Kidney (tissue), 14 donors: ENCODE measurements around the gene NPHP4. TPM values are rescaled to one million over a fixed set of nuclear protein-coding genes. Genes with fewer than 3 reads are reported as not detected.

Experiments
- DNase-seq, 5 donors: peaks; one replicate each; pipeline ENCODE4 v3.0.0-alpha.2; 2013 to 2020
- FAIRE-seq: peaks from 2 replicates; lab custom pipeline; 2012; peaks lifted over from hg19 to GRCh38; lab: Jason Lieb, UNC
- H3K27ac ChIP-seq, 2 donors: one replicate each; pipeline ENCODE4 v1.7.0; 2013; ENCODE audit warnings: low read depth in 2 of 2, low read length in 2 of 2, inconsistent platforms in 1 of 2
- H3K27me3 ChIP-seq: one replicate; pipeline ENCODE4 v1.7.1; 2013; ENCODE audit warnings: low read length, inconsistent platforms; ENCODE audit not compliant: control insufficient read depth, insufficient read depth
- H3K36me3 ChIP-seq, 3 donors: one replicate each; pipeline versions ENCODE4 v1.7.0 to v1.7.1; 2013; ENCODE audit warnings: low read length in 3 of 3, control low read depth in 1 of 3, inconsistent platforms in 1 of 3; ENCODE audit not compliant: insufficient read depth in 3 of 3, control insufficient read depth in 2 of 3
- H3K4me1 ChIP-seq, 3 donors: one replicate each; pipeline versions ENCODE4 v1.7.0 to v1.7.1; 2013; ENCODE audit warnings: low read length in 3 of 3, inconsistent platforms in 1 of 3, low read depth in 1 of 3; ENCODE audit not compliant: control insufficient read depth in 2 of 3, insufficient read depth in 2 of 3
- H3K4me3 ChIP-seq, 3 donors: one replicate each; pipeline versions ENCODE4 v1.7.0 to v1.8.1; 2013; ENCODE audit warnings: low read length in 3 of 3, control low read depth in 1 of 3, inconsistent platforms in 1 of 3
- H3K9ac ChIP-seq, 3 donors: one replicate each; pipeline versions ENCODE4 v1.7.0 to v1.7.1; 2013; ENCODE audit warnings: low read length in 3 of 3, control low read depth in 1 of 3, inconsistent platforms in 1 of 3
- H3K9me3 ChIP-seq, 3 donors: one replicate each; pipeline versions ENCODE4 v1.7.0 to v1.7.1; 2013; ENCODE audit warnings: low read length in 3 of 3, control low read depth in 1 of 3, inconsistent platforms in 1 of 3; ENCODE audit not compliant: control insufficient read depth in 2 of 3, insufficient read depth in 1 of 3
- intact Hi-C: fragments of 100-400 bp; cut with DNase I; formaldehyde crosslinking; loops from one replicate; pipeline ENCODE4 v1.11.1; 2022
- polyA plus RNA-seq: library from polyadenylated mRNA; stranded (reverse); fragments of 350-450 nt; fragmentation: Illumina TruSeq; extraction: RNeasy Lipid Tissue Mini Kit (QIAGEN cat#74804); gene quantifications from one replicate; pipeline ENCODE4 v1.2.3, GENCODE V29; 2014; ENCODE audit warnings: low read depth, low replicate concordance; ENCODE audit not compliant: insufficient read depth
- total RNA-seq: library from RNA; stranded (reverse); fragmentation: NEBNext Ultra II Directional; extraction: Animal tissue kit (Norgen Biotek cat#: 25700); gene quantifications from one replicate; pipeline ENCODE4 v1.2.1, GENCODE V29; 2021
- TF ChIP-seq, protein P1 (sequence below): IDR thresholded peaks from 3 replicates; pipeline ENCODE4 v1.5.1; 2012; ENCODE audit warnings: mild to moderate bottlenecking, moderate library complexity, borderline replicate concordance; ENCODE audit not compliant: insufficient read depth; ENCODE audit errors: extremely low read depth
- donor health status: control.
- donor health status: control.
- donor health status: control.
- donor health status: control.
- donor health status: control.
- donor health status: DM: yes; HTN: yes; CAD: no.
- donor health status: Normal renal cell carcinoma (clear cell type).

The NPHP4 gene
- total and polyA plus RNA-seq, 2 donors from 2014 or later = 2.9 to 16.1 TPM

DNA sequence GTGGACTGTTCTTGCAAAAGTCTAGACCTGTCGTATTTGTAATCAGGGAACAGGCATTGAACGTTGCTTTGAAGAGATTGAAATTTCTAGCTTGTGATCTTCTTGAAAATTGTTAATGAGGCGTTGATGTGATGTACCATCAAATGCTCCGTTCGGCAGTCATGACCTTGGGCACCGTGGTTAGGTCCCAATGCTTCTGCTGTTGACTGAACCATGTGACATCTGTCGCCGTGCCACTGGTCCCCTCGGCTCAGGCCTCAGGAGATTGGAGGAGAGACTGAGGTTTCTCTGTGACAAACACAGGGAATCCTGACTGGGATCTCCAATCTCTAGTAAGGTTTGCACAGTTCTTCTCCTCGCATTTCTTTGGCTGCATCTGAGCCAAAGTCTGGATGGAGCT is 35.4 kb upstream of the NPHP4 start:
- H3K27ac ChIP-seq = no peak overlapping the region
- peaks cover 0 to 2% (median 0%) of the 10 kb centered on the region in 3 donors for H3K4me1 ChIP-seq
- H3K9me3 ChIP-seq = no peaks in the 10 kb centered on the region
- FAIRE-seq (no peak), DNase-seq (no peak)
- H3K9ac ChIP-seq = no peak overlapping the region
- intact Hi-C loops = no loop called here
- TF ChIP-seq, protein P1, sequence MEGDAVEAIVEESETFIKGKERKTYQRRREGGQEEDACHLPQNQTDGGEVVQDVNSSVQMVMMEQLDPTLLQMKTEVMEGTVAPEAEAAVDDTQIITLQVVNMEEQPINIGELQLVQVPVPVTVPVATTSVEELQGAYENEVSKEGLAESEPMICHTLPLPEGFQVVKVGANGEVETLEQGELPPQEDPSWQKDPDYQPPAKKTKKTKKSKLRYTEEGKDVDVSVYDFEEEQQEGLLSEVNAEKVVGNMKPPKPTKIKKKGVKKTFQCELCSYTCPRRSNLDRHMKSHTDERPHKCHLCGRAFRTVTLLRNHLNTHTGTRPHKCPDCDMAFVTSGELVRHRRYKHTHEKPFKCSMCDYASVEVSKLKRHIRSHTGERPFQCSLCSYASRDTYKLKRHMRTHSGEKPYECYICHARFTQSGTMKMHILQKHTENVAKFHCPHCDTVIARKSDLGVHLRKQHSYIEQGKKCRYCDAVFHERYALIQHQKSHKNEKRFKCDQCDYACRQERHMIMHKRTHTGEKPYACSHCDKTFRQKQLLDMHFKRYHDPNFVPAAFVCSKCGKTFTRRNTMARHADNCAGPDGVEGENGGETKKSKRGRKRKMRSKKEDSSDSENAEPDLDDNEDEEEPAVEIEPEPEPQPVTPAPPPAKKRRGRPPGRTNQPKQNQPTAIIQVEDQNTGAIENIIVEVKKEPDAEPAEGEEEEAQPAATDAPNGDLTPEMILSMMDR = no peak
- H3K27me3 ChIP-seq = no peaks in the 10 kb centered on the region
- H3K4me3 ChIP-seq = no peak overlapping the region
- H3K36me3 ChIP-seq = no peaks in the 10 kb centered on the region

DNA sequence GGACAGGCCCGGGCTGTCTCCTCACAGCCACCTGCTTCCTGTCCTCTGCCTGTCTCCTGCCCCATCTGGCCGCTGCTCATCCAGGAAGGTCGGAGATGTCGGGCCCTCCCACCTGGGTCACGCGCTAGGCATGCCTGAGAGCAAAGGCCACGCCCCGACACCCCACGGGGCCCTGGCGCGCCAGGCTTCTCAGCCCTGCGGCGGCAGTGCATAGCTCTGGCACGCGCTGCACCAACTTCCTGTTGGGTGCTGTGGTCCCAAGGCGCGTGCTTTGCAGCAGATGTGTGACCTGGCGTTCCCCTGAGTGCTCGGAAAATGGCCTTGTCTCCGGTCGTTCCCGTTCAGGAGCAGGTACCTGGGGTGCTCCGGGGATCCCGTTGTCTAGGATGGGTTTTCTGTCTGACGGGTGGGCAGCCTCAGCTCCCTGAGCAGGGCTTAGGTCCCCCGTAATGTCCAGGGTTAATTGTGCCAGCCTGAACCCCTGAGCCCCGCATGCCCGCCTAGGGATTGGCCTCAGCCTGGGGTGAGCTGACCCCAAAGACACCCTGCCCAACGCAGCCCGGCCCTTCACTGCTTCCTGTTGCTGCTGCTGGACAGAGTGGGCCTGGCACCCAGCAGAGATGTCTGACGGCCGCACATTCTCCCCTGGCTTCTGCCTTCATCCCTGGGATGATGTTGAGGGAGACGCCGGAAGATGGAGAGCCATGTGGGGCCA is 34.0 kb upstream of the NPHP4 start:
- no peak overlapping the region for H3K4me3 ChIP-seq
- no peaks in the 10 kb centered on the region for H3K9me3 ChIP-seq
- intact Hi-C loops = no loop called here
- DNase-seq (peak in 3 of 5 donors; percentile 40 to 95 (median 59)), FAIRE-seq (no peak)
- H3K9ac ChIP-seq = no peak overlapping the region
- no peaks in the 10 kb centered on the region for H3K36me3 ChIP-seq
- H3K27me3 ChIP-seq = no peaks in the 10 kb centered on the region
- TF ChIP-seq, protein P1 = no peak
- peaks cover 0 to 2% (median 0%) of the 10 kb centered on the region in 3 donors for H3K4me1 ChIP-seq
- no peak overlapping the region for H3K27ac ChIP-seq

DNA sequence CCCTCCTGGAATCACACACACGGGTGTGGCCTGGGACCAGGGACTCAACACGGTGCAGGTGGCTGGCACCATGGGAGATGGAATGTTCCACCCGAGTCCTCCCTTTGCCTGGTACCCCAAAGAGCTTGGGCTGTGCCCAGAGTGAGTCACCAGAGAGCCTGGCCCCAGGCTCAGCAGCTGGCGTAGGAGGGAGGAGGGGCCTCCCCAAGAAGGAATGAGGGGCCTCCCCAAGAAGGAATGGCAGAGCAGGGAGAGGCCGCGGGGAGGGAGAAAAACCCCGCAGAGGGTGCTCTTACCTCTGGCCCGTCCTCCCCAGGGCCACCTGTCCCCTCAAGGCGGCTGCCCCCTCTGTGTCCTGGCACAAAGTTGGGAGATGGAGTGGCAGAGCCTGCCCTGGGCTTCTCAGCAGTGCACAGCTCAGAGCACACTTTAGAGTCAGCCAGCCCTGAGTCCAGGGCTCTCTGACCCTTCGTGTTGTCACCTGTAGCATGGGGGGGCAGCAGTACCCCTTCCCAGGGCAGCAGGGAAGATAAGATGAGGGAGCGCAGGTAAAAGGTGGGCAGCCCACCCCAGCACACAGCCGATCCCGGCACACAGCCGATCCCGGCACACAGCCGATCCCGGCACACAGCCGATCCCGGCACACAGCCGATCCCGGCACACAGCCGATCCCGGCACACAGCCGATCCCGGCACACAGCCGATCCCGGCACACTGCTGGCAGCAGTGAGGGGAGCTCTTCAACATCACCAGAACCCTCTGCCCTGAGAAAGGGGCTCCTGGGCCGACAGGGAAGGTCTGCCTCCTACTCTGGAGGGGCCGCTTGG is 33.3 kb upstream of the NPHP4 start:
- intact Hi-C loops = no loop called here
- no peak for FAIRE-seq
- Histone ChIP-seq H3K27ac (no peak overlapping the region), H3K4me1 (peaks cover 0 to 2% (median 0%) of the 10 kb centered on the region in 3 donors), H3K9ac (no peak overlapping the region), H3K4me3 (no peak overlapping the region), H3K27me3 (no peaks in the 10 kb centered on the region), H3K36me3 (no peaks in the 10 kb centered on the region), H3K9me3 (no peaks in the 10 kb centered on the region)
- DNase-seq = no peak
- TF ChIP-seq, protein P1 = no peak
